ENCODE results near the gene LRCH1. TPM values are rescaled to one million over a fixed set of nuclear protein-coding genes. Genes with fewer than 3 reads are reported as not detected.

LRCH1 gene
- total and polyA plus RNA-seq, 2 experiments from 2014 or later = 3.9 to 9.2 TPM

DNA sequence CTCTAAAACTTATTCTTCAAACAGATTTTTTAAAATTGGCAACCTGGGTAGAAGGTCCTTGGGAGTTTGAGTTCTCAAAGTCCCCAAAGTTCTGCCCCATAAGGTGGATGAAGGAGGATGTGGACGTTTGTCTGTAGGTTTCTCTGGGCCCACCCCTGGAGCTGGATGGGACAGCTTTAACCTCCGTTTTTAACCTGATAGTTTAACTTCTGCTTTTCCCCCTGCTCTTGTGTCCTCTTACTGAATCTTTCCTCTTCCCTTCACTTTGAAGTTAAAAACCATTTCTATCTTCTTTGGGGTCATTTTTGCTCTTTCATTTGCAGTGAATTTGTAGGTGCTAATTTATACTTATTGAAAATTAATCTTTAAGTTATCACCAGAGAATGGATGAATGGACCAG is 164.9 kb downstream of the LRCH1 start:
- Histone ChIP-seq H2AFZ (no peak overlapping the region), H3K36me3 (ENCODE audit: insufficient read depth) (no peaks in the 10 kb centered on the region), H3F3A (replicated peaks; ENCODE audit: low read depth) (no peaks in the 10 kb centered on the region), H4K20me1 (replicated peaks; ENCODE audit: insufficient read depth) (no peaks in the 10 kb centered on the region), H3K9me2 (ENCODE audit: insufficient read depth) (no peaks in the 10 kb centered on the region), H3K4me1 (ENCODE audit: insufficient read depth) (peaks cover 4% of the 10 kb centered on the region; the same call in 1 of the 2 replicates), H3K4me2 (no peak overlapping the region), H3K4me3 (no peak overlapping the region), H3K27ac (ENCODE audit: low read depth) (no peak overlapping the region), H3K79me2 (replicated peaks; ENCODE audit: insufficient read depth) (no peaks in the 10 kb centered on the region), H3K27me3 (ENCODE audit: insufficient read depth) (no peaks in the 10 kb centered on the region)
- peaks cover 7% of the 10 kb centered on the region for H3K4me1 Mint-ChIP-seq
- no peaks in the 10 kb centered on the region for H3K9me3 Mint-ChIP-seq
- DNase-seq (ENCODE audit: low spot score) (no peak), ATAC-seq (no peak)
- no peak overlapping the region for H3K4me3 Mint-ChIP-seq
- peaks cover under 1% of the 10 kb centered on the region; the same call in 1 of the 3 replicates for H3K36me3 Mint-ChIP-seq (ENCODE audit: low read depth)
- H3K27ac Mint-ChIP-seq = no peak overlapping the region
- H3K27me3 Mint-ChIP-seq (ENCODE audit: insufficient read depth, low read depth, poor library complexity) = no peaks in the 10 kb centered on the region
- TF ChIP-seq, protein P1, sequence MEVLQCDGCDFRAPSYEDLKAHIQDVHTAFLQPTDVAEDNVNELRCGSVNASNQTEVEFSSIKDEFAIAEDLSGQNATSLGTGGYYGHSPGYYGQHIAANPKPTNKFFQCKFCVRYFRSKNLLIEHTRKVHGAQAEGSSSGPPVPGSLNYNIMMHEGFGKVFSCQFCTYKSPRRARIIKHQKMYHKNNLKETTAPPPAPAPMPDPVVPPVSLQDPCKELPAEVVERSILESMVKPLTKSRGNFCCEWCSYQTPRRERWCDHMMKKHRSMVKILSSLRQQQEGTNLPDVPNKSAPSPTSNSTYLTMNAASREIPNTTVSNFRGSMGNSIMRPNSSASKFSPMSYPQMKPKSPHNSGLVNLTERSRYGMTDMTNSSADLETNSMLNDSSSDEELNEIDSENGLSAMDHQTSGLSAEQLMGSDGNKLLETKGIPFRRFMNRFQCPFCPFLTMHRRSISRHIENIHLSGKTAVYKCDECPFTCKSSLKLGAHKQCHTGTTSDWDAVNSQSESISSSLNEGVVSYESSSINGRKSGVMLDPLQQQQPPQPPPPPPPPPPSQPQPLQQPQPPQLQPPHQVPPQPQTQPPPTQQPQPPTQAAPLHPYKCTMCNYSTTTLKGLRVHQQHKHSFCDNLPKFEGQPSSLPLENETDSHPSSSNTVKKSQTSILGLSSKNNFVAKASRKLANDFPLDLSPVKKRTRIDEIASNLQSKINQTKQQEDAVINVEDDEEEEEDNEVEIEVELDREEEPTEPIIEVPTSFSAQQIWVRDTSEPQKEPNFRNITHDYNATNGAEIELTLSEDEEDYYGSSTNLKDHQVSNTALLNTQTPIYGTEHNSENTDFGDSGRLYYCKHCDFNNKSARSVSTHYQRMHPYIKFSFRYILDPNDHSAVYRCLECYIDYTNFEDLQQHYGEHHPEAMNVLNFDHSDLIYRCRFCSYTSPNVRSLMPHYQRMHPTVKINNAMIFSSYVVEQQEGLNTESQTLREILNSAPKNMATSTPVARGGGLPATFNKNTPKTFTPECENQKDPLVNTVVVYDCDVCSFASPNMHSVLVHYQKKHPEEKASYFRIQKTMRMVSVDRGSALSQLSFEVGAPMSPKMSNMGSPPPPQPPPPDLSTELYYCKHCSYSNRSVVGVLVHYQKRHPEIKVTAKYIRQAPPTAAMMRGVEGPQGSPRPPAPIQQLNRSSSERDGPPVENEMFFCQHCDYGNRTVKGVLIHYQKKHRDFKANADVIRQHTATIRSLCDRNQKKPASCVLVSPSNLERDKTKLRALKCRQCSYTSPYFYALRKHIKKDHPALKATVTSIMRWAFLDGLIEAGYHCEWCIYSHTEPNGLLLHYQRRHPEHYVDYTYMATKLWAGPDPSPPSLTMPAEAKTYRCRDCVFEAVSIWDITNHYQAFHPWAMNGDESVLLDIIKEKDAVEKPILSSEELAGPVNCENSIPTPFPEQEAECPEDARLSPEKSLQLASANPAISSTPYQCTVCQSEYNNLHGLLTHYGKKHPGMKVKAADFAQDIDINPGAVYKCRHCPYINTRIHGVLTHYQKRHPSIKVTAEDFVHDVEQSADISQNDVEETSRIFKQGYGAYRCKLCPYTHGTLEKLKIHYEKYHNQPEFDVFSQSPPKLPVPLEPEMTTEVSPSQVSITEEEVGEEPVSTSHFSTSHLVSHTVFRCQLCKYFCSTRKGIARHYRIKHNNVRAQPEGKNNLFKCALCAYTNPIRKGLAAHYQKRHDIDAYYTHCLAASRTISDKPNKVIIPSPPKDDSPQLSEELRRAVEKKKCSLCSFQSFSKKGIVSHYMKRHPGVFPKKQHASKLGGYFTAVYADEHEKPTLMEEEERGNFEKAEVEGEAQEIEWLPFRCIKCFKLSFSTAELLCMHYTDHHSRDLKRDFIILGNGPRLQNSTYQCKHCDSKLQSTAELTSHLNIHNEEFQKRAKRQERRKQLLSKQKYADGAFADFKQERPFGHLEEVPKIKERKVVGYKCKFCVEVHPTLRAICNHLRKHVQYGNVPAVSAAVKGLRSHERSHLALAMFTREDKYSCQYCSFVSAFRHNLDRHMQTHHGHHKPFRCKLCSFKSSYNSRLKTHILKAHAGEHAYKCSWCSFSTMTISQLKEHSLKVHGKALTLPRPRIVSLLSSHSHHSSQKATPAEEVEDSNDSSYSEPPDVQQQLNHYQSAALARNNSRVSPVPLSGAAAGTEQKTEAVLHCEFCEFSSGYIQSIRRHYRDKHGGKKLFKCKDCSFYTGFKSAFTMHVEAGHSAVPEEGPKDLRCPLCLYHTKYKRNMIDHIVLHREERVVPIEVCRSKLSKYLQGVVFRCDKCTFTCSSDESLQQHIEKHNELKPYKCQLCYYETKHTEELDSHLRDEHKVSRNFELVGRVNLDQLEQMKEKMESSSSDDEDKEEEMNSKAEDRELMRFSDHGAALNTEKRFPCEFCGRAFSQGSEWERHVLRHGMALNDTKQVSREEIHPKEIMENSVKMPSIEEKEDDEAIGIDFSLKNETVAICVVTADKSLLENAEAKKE (CRISPR knock-in tag; IDR thresholded peaks at IDR 0.05) = no peak
- TF ChIP-seq JUNB (IDR thresholded peaks at IDR 0.05; ENCODE audit: unreplicated experiment) (no peak), NANOG (IDR thresholded peaks at IDR 0.05; ENCODE audit: borderline replicate concordance) (no peak), CREB1 (CRISPR knock-in tag; IDR thresholded peaks at IDR 0.05; ENCODE audit: low read depth) (no peak), EZH2 (IDR thresholded peaks at IDR 0.05; ENCODE audit: low read depth, unreplicated experiment) (no peak), EZH2phosphoT487 (IDR thresholded peaks at IDR 0.05; ENCODE audit: unreplicated experiment) (no peak), STAT1 (IDR thresholded peaks at IDR 0.05; ENCODE audit: unreplicated experiment) (no peak), POLR2AphosphoS5 (IDR thresholded peaks at IDR 0.05; ENCODE audit: low read depth) (no peak), ZNF331 (CRISPR knock-in tag; IDR thresholded peaks at IDR 0.05; ENCODE audit: low read depth) (no peak), ZNF114 (CRISPR knock-in tag; IDR thresholded peaks at IDR 0.05) (no peak)
- TF ChIP-seq, protein P2, sequence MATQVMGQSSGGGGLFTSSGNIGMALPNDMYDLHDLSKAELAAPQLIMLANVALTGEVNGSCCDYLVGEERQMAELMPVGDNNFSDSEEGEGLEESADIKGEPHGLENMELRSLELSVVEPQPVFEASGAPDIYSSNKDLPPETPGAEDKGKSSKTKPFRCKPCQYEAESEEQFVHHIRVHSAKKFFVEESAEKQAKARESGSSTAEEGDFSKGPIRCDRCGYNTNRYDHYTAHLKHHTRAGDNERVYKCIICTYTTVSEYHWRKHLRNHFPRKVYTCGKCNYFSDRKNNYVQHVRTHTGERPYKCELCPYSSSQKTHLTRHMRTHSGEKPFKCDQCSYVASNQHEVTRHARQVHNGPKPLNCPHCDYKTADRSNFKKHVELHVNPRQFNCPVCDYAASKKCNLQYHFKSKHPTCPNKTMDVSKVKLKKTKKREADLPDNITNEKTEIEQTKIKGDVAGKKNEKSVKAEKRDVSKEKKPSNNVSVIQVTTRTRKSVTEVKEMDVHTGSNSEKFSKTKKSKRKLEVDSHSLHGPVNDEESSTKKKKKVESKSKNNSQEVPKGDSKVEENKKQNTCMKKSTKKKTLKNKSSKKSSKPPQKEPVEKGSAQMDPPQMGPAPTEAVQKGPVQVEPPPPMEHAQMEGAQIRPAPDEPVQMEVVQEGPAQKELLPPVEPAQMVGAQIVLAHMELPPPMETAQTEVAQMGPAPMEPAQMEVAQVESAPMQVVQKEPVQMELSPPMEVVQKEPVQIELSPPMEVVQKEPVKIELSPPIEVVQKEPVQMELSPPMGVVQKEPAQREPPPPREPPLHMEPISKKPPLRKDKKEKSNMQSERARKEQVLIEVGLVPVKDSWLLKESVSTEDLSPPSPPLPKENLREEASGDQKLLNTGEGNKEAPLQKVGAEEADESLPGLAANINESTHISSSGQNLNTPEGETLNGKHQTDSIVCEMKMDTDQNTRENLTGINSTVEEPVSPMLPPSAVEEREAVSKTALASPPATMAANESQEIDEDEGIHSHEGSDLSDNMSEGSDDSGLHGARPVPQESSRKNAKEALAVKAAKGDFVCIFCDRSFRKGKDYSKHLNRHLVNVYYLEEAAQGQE (IDR thresholded peaks at IDR 0.05; ENCODE audit: unreplicated experiment) = no peak
- TF ChIP-seq, protein P3, sequence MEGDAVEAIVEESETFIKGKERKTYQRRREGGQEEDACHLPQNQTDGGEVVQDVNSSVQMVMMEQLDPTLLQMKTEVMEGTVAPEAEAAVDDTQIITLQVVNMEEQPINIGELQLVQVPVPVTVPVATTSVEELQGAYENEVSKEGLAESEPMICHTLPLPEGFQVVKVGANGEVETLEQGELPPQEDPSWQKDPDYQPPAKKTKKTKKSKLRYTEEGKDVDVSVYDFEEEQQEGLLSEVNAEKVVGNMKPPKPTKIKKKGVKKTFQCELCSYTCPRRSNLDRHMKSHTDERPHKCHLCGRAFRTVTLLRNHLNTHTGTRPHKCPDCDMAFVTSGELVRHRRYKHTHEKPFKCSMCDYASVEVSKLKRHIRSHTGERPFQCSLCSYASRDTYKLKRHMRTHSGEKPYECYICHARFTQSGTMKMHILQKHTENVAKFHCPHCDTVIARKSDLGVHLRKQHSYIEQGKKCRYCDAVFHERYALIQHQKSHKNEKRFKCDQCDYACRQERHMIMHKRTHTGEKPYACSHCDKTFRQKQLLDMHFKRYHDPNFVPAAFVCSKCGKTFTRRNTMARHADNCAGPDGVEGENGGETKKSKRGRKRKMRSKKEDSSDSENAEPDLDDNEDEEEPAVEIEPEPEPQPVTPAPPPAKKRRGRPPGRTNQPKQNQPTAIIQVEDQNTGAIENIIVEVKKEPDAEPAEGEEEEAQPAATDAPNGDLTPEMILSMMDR (conservative IDR thresholded peaks at IDR 0.05; ENCODE audit: low read depth in 2 of 2) = no peak
- TF ChIP-seq, protein P4, sequence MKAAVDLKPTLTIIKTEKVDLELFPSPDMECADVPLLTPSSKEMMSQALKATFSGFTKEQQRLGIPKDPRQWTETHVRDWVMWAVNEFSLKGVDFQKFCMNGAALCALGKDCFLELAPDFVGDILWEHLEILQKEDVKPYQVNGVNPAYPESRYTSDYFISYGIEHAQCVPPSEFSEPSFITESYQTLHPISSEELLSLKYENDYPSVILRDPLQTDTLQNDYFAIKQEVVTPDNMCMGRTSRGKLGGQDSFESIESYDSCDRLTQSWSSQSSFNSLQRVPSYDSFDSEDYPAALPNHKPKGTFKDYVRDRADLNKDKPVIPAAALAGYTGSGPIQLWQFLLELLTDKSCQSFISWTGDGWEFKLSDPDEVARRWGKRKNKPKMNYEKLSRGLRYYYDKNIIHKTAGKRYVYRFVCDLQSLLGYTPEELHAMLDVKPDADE (IDR thresholded peaks at IDR 0.05) = no peak
